HepG2 (cell line): ENCODE data around the gene CD320. TPM values are rescaled to one million over a fixed set of nuclear protein-coding genes. Genes with fewer than 3 reads are reported as not detected.
"Not testable (repeated sequence)": the region's sequence is repeated elsewhere in the genome, so short reads cannot be mapped to it uniquely, and the experiment has no call there.

Experiments
- ATAC-seq: fragments of 200-7000 bp; cut with Tn5 transposase; 3 replicates; pipeline ENCODE4 v1.9.1; 2020; ENCODE audit warnings: mild to moderate bottlenecking, moderate library complexity
- BruUV-seq: library from RNA; stranded (reverse); fragments of 400-500 nt; replicated peaks from 2 replicates; lab custom pipeline; 2021; lab: Mats Ljungman, UMichigan
- CTCF ChIA-PET: fragments of 300-600 bp; formaldehyde crosslinking; extraction: SDS; loops from one replicate; lab custom pipeline; 2021; ENCODE audit warnings: low total read pairs, inconsistent platforms, low intra/inter-chr PET ratio; lab: Yijun Ruan, JAX
- POLR2A ChIA-PET: fragments of 350-600 bp; sonication (Branson Sonifier 250); formaldehyde crosslinking; loops from one replicate; lab custom pipeline; 2020; ENCODE audit warnings: antibody characterized with exemption, inconsistent platforms; lab: Yijun Ruan, JAX
- DNase-seq: peaks from one replicate; pipeline ENCODE4 v3.0.0-alpha.2; 2015; ENCODE audit warnings: low spot score
- FAIRE-seq: peaks from 3 replicates; lab custom pipeline; 2011; peaks lifted over from hg19 to GRCh38; lab: Jason Lieb, UNC
- H2AFZ ChIP-seq: one replicate; pipeline ENCODE4 v1.6.1; 2011; ENCODE audit warnings: low read length, inconsistent platforms
- H3K27ac ChIP-seq: fragments of 300-600 bp; 3 replicates; pipeline ENCODE4 v1.8.0; 2011; ENCODE audit warnings: mixed run types, mild to moderate bottlenecking, mixed read lengths, low read length, inconsistent platforms; ENCODE audit not compliant: insufficient read depth; ENCODE audit errors: extremely low read length
- H3K27me3 ChIP-seq, 2 experiments: fragments of 200-600 bp in 1 of 2; 2 replicates in 1 of 2; 3 replicates in 1 of 2; pipeline versions ENCODE4 v1.6.0 to v1.8.0; 2011; ENCODE audit warnings: low read length in 2 of 2, mild to moderate bottlenecking in 2 of 2, moderate library complexity in 2 of 2, inconsistent platforms in 1 of 2; ENCODE audit not compliant: insufficient read depth in 2 of 2, control insufficient read depth in 1 of 2
- H3K36me3 ChIP-seq, 2 experiments: fragments of 200-600 bp in 1 of 2; replicated peaks in 1 of 2; 2 replicates in 1 of 2; 3 replicates in 1 of 2; pipeline versions ENCODE4 v1.5.1 to v1.8.0; 2011; ENCODE audit warnings: low read length in 2 of 2, inconsistent platforms in 1 of 2; ENCODE audit not compliant: insufficient read depth in 2 of 2, control insufficient read depth in 1 of 2
- H3K4me1 ChIP-seq: 2 replicates; pipeline ENCODE4 v1.5.1; 2012; ENCODE audit warnings: low read length, inconsistent platforms; ENCODE audit not compliant: insufficient read depth
- H3K4me2 ChIP-seq: 2 replicates; pipeline ENCODE4 v1.6.0; 2011; ENCODE audit warnings: low read depth, low read length, inconsistent platforms
- H3K4me3 ChIP-seq, 3 experiments: fragments of 200-600 bp in 1 of 3; sonication (generic), shearing (Covaris generic) in 1 of 3; replicated peaks in 1 of 3; 2 replicates each; pipeline ENCODE4 v1.5.1; 2011 to 2016; ENCODE audit warnings: low read length in 3 of 3, inconsistent platforms in 2 of 3, low read depth in 2 of 3, mild to moderate bottlenecking in 2 of 3, control low read depth in 1 of 3, mixed read lengths in 1 of 3; ENCODE audit not compliant: insufficient read depth in 1 of 3
- H3K79me2 ChIP-seq: one replicate; pipeline ENCODE4 v1.6.1; 2011; ENCODE audit warnings: low read length, inconsistent platforms; ENCODE audit not compliant: insufficient read depth
- H3K9ac ChIP-seq: 2 replicates; pipeline ENCODE4 v1.6.0; 2011; ENCODE audit warnings: mild to moderate bottlenecking, low read depth, low read length, inconsistent platforms; ENCODE audit not compliant: insufficient read depth
- H3K9me3 ChIP-seq: 2 replicates; pipeline ENCODE4 v1.5.1; 2012; ENCODE audit warnings: mild to moderate bottlenecking, low read length
- H4K20me1 ChIP-seq: 2 replicates; pipeline ENCODE4 v1.6.0; 2011; ENCODE audit warnings: inconsistent platforms, mild to moderate bottlenecking, low read length, moderate library complexity; ENCODE audit not compliant: insufficient read depth
- HIVEP1 ChIP-seq: sonication (generic); formaldehyde crosslinking; IDR thresholded peaks from 2 replicates; pipeline ENCODE4 v1.4.0; 2020; ENCODE audit warnings: mild to moderate bottlenecking, missing genetic modification reagents
- ZNF607 ChIP-seq: sonication (generic); formaldehyde crosslinking; IDR thresholded peaks from 2 replicates; pipeline ENCODE4 v1.5.1; 2020; ENCODE audit warnings: missing genetic modification reagents, mild to moderate bottlenecking, borderline replicate concordance
- WGBS: methylation state at CpG from one replicate; pipeline ENCODE4 v1.1.6; 2017; ENCODE audit warnings: low lambda C conversion rate; 5-methylcytosine and 5-hydroxymethylcytosine counted together
- in situ Hi-C: cut with HindIII; loops from 2 replicates; pipeline ENCODE4 v1.10.0; 2017; ENCODE audit warnings: low pct_unique_long_range_greater_than_20kb; ENCODE audit not compliant: extremely low pct_ligation_motif_present
- intact Hi-C: fragments of 100-400 bp; cut with micrococcal nuclease; formaldehyde crosslinking; loops from one replicate; pipeline ENCODE4 v1.10.0; 2022; ENCODE audit not compliant: unreplicated experiment
- polyA plus RNA-seq, 8 experiments: library from polyadenylated mRNA; depleted of rRNA in 3 of 8; stranded (reverse) in 7 of 8; unstranded in 1 of 8; fragments of >200 nt; fragmentation: Illumina TruSeq in 4 of 8; extraction: Trizol in 4 of 8; gene quantifications; 2 replicates each; pipeline versions ENCODE4 v1.2.1 to v1.2.3, GENCODE V29; 2011 to 2016; ENCODE audit warnings: low read depth in 4 of 8, missing spikeins in 1 of 8, mixed read lengths in 1 of 8; ENCODE audit not compliant: insufficient read depth in 1 of 8
- total RNA-seq, 5 experiments: library from RNA; depleted of rRNA; stranded (reverse); fragments of >200 nt; fragmentation: Illumina TruSeq; extraction: Trizol; gene quantifications; 2 replicates each; pipeline ENCODE4 v1.2.3, GENCODE V29; 2016; ENCODE audit warnings: low read depth in 1 of 5
- TF ChIP-seq, protein P1 (sequence below): sonication (generic); formaldehyde crosslinking; IDR thresholded peaks from 2 replicates; pipeline ENCODE4 v1.5.0; 2020; ENCODE audit warnings: mild to moderate bottlenecking, missing genetic modification reagents

The CD320 gene
- total and polyA plus RNA-seq, 2 of the 13 experiments (the other 11 are each of a cell fraction or from before 2014, with no cell fraction given) = 83.1 to 99.9 TPM

DNA sequence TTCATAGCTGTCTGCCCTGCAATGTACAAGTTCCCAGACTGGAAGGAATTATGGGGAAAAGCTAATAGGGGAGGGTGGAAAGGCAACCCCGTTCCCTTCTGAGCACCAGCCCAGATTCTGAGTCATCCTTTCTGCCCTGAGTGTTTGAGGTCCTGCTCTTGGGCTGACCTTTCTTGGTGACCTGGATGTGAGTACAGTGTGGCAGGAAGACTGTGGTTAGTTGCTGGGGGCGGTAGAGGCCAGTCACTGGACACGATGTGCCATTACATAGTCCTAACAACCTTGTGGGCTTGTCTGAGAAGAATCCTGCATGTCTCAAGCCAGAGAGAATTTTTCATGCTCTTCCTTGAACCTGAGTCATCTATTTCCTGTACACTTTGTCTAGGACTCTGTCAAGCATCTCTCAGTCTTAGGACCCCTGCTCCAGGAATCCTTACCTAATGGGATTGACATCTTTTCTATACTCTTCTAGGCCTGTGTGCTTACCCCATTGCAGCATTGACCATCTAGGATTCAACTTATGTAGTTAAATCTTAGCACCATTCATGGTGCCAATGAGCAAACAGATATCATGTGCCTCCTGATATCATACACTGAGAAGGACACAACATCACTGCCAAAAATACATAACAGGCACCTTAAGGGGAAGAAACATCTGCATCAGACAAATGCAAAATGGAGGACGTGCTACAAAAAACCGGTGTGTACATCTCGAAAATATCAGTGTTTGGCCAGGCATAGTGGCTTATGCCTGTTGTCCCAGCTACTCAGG, 47.7 kb upstream of the CD320 start (continued):
- 0 out of 2 replicates have a peak, but pooled peaks have one; percentile 18 for TF ChIP-seq ZNF607
- TF ChIP-seq HIVEP1 (CRISPR knock-in tag) = no peak

DNA sequence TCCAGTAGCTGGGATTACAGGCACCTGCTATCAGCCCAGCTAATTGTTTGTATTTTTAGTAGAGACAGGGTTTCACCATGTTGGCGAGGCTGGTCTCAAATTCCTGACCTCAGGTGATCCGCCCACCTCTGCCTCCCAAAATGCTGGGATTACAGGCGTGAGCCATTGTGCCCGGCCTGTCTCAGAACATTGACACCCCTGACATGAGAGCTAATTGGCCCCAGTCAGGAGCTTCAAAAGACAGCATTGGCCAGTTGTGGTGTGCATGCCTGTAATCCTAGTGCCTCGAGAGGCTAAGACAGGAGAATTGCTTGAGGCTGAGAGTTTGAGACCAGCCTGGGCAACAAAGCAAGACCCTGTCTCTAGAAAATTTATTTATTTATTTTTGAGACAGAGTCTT, 44.7 kb upstream of the CD320 start:
- intact Hi-C loops = loop anchor here (10.0 kb wide), 1 partner anchor 92 kb away; the partner anchor contains the start of gene HNRNPM
- FAIRE-seq, ATAC-seq, H4K20me1 ChIP-seq, BruUV-seq, H2AFZ ChIP-seq, H3K79me2 ChIP-seq, H3K27ac ChIP-seq, H3K9me3 ChIP-seq, DNase-seq, H3K9ac ChIP-seq, H3K36me3 ChIP-seq, H3K27me3 ChIP-seq: not testable (repeated sequence)
- in situ Hi-C loops = loop anchor here (5.0 kb wide), 1 partner anchor 44 kb away; no protein-coding TSS in a partner anchor
- Histone ChIP-seq H3K4me2 (peak overlapping the region; percentile 64), H3K4me3 (peak overlapping the region in 1 of 3 experiments; percentile 38; a peak in 2 of 6 replicates), H3K4me1 (peaks cover 69% of the 10 kb centered on the region)
- POLR2A ChIA-PET = interaction anchor here (1.0 to 2.4 kb wide), 7 partner anchors 13 to 97 kb away, joined by 3 to 6 read pairs (median 4); partner anchors contain the start of gene RAB11B
- WGBS = no CpG with 5 or more reads among the region's 5 CpGs
- TF ChIP-seq, protein P1, sequence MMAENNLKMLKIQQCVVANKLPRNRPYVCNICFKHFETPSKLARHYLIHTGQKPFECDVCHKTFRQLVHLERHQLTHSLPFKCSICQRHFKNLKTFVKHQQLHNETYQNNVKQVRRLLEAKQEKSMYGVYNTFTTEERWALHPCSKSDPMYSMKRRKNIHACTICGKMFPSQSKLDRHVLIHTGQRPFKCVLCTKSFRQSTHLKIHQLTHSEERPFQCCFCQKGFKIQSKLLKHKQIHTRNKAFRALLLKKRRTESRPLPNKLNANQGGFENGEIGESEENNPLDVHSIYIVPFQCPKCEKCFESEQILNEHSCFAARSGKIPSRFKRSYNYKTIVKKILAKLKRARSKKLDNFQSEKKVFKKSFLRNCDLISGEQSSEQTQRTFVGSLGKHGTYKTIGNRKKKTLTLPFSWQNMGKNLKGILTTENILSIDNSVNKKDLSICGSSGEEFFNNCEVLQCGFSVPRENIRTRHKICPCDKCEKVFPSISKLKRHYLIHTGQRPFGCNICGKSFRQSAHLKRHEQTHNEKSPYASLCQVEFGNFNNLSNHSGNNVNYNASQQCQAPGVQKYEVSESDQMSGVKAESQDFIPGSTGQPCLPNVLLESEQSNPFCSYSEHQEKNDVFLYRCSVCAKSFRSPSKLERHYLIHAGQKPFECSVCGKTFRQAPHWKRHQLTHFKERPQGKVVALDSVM = 0 out of 2 replicates have a peak, but pooled peaks have one; percentile 17
- CTCF ChIA-PET = interaction anchor here (3.3 to 4.7 kb wide), 2 partner anchors 21 to 44 kb away, joined by 35 to 42 read pairs; no protein-coding TSS in a partner anchor
